GM20431 (cell line): ENCODE measurements around the gene IGF2.

Source experiments
- in situ Hi-C: fragments of 300-500 bp; cut with MseI, MboI; formaldehyde crosslinking; loops from one replicate; pipeline ENCODE4 v1.15.0; 2020; ENCODE audit warnings: low sequenced_read_pairs; ENCODE audit not compliant: unreplicated experiment

Gene IGF2

GRCh38 chr11:2139621-2140337, 590 bp upstream of the IGF2 start:
- in situ Hi-C loops = no loop called here

GRCh38 chr11:2138431-2139122, 612 bp downstream of the IGF2 start:
- in situ Hi-C loops = no loop called here

DNA sequence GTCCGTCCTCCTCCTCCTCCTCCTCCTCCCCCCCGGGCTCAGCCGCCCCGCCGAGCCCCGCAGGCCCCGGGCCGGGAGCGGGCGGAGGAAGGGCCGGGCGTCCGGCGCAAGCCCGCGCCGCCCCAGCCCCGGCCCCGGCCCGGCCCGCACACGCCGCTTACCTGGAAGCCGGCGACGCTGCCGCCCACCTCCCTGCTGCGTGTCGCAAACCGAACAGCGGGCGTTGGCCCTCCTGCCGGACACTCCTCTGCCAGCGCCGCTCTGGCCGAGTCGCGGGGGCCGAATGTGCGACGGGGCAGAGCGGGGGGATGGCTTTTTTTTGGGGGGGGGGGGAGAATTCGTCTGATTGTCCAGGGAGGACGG, 1.1 kb downstream of the IGF2 start:
- in situ Hi-C loops = no loop called here

GRCh38 chr11:2137202-2138067, 1.8 kb downstream of the IGF2 start:
- in situ Hi-C loops = no loop called here

GRCh38 chr11:2136952-2137201, 2.3 kb downstream of the IGF2 start:
- in situ Hi-C loops = no loop called here

DNA sequence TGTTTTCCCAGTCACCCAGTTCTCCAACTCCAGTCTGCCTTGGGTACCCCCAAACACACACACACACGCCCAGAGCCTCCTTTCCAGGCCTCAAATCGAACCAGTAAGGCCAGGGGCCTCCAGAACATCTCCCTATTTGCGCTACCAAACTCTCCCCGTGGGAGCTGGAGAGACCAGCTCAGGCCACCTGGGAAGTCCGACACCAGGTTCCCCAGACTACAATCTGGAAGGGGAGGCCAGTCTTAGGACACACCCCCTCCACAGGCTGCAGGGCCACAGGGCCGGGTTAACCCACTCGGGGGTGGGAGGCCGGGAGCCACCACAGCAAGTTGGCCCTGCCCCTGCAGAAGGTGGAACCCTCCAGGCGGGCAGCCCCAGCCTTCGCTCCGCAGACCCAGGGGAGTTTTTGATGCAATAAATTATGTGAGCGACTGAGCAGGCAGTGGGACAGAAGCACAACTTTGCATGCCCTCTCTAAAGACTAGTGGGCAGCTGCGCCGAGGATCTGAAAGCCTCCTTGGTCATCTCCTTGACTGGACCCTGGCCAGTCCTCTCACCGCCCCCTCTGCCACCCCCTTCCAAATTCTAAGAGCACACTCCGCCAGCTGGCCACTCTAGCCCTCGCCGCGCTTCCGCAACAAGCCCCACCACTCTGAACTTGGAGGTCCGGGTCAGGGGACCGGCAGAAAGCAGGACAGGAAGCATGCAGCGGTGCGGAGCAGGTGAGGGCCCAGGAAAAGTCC, 2.8 kb downstream of the IGF2 start:
- in situ Hi-C loops = no loop called here

DNA sequence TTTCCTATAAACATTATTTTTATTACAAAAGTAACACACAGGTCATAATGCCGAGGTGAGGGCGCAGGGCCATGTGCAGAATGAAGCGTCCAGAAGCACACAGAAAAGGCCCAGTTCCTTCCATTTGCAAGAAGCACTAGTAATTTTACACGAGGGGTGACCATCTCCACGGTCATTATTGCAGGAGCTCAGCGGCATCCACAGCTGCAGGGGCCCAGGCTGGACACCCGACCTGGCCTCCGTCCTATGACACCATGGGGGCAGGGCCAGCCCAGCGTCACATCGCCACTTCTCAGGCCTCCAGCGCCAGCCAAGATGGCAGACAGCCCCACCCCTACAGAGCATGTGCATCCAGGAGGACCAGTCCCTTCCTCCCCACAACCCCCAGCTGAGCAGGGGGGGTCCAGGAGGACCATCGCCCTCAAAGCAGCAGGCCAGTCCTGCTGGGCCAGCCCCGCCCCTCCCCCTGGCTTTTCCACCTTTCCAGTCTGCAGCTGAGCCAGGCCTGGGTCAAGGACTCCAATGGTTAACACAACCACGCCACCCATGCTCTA, 3.5 kb downstream of the IGF2 start:
- in situ Hi-C loops = no loop called here

DNA sequence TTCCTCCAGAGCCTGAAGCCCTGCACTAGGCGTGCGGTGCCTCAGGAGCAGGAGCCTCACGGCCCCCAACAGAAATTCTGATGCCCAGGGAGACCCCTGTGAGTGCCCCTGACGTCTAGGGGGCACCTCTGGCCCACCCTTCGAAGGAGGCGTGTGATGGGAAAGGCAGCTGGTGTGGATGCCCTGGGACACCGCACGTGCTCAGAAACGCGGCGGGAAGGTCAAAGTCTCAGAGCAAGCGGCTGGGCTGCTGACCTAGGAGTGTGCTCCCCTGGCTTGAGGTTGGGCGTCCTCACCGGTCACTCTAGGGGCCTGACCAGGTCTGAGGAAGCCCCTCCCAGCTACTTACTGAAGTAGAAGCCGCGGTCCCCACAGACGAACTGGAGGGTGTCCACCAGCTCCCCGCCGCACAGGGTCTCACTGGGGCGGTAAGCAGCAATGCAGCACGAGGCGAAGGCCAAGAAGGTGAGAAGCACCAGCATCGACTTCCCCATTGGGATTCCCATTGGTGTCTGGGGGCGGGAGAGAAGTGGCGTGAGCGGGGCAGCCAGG, 4.1 kb downstream of the IGF2 start:
- in situ Hi-C loops = no loop called here

DNA sequence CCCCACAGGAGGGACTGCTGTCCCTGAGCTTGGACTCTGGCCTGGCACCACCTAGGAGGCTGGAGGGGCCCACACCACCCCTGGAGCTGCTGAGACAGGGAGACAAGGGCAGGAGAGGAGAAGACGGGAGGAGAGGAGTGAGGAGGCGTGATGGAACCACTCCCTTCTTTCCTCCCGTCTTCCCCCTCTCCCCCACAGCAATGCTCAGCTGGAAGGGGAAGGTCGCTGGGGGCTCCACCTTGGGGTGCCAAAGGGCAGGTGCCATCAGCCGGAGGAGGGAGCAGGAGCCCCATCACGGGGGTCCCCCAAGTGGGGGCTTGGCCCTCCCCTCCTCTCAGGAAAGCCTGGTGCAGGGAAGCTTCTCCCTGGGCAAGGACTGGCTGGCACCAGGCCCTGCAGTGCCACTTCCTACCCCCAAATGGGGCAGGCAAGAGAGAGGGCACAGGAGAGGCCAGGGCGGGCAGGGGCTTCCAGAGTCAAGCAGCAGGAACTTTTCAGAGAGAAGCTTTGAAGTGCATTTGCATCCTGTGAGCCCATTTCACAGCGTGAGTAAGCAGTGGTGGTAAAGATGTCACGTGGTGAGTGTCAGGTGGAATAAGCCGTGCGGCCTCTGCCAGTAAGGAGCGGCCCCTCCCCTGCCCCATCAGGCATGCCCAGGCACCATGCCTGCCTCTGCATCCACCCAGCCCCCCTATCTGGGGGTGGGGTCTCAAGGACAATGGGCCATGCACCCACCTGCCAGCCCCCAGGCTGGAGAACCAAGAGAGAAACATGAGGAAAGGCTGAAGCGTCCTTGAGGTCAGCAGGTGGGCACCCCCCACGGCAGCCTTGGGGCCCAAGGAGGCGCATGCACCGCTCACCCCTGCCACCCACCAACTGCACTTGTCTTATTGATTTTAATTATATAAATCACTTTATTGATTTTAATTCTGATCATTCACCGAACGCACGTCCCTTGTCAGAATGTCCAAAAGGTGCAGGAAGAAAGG, 4.9 kb downstream of the IGF2 start:
- in situ Hi-C loops = no loop called here

GRCh38 chr11:2133241-2134021, 5.8 kb downstream of the IGF2 start:
- in situ Hi-C loops = no loop called here

- in situ Hi-C loops = no loop called here
Measured at GRCh38 chr11:2132874-2133240, 6.3 kb downstream of the IGF2 start.

- in situ Hi-C loops = no loop called here
Measured at GRCh38 chr11:2132246-2132645, 6.9 kb downstream of the IGF2 start.

GRCh38 chr11:2131371-2132236, 7.6 kb downstream of the IGF2 start:
- in situ Hi-C loops = no loop called here

GRCh38 chr11:2130881-2131352, 8.3 kb downstream of the IGF2 start:
- in situ Hi-C loops = no loop called here

DNA sequence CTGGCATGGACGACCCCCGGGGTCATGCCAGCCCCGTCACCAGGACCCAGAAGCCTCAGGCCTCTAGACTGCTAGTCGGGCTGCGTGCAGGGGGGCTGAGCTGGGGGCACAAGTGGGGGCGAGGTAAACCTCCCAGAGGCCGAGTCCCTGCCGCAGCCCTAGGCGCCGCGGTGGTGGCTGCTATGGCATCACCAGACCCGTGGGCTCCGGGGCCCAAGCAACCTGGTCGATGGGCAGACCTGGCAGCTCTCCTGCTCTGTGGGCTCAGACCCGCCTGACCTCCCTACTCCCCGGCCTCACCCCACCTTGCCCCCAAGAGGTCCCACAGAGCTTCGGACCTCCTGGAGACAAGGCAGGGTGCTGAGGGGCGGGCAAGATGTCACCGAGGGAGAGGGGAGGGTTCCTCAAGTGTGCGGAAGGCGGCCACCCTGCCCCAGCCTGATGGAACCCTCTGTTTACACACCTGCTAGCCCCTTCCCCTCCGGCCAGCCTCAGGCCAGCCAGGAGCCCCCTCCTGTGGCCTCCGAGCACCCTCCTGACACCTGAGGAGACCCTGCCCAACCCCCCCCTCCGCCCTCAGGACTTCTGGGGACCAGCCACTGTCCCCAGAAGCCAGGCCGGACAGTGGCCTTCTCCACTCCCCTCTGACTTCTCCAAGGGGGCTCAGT, 9.4 kb downstream of the IGF2 start:
- in situ Hi-C loops = no loop called here

- in situ Hi-C loops = no loop called here
Measured at GRCh38 chr11:2129308-2129698, 9.9 kb downstream of the IGF2 start.
